Pancreas (tissue), 10 donors: ENCODE data around the gene PIGQ. TPM values are rescaled to one million over a fixed set of nuclear protein-coding genes. Genes with fewer than 3 reads are reported as not detected.

ENCODE experiments used
- ATAC-seq, 4 donors: fragments of 200-7000 bp; cut with Tn5 transposase; one replicate each; pipeline versions ENCODE4 v1.8.0 to v1.9.1; 2020; ENCODE audit warnings: mild to moderate bottlenecking in 4 of 4, moderate library complexity in 4 of 4
- DNase-seq, 6 donors: peaks; one replicate each; pipeline ENCODE4 v3.0.0-alpha.2; 2020
- FAIRE-seq: peaks from 2 replicates; lab custom pipeline; 2012; peaks lifted over from hg19 to GRCh38; lab: Jason Lieb, UNC
- H3K27ac ChIP-seq, 4 donors: fragments of 200-600 bp; sonication (generic); 1 replicate in 3 of 4; 2 replicates in 1 of 4; pipeline versions ENCODE4 v1.5.0 to v1.8.0; 2020
- H3K27me3 ChIP-seq, 4 donors: fragments of 200-600 bp; one replicate each; pipeline ENCODE4 v1.8.0; 2021
- H3K36me3 ChIP-seq, 3 donors: fragments of 200-600 bp; sonication (generic) in 1 of 3; one replicate each; pipeline versions ENCODE4 v1.5.0 to v1.8.0; 2020 to 2021
- H3K4me1 ChIP-seq, 3 donors: fragments of 200-600 bp; one replicate each; pipeline ENCODE4 v1.8.0; 2021
- H3K4me3 ChIP-seq, 4 donors: fragments of 200-600 bp; sonication (generic) in 2 of 4; one replicate each; pipeline versions ENCODE4 v1.5.0 to v1.8.0; 2020 to 2021
- H3K9me3 ChIP-seq, 4 donors: fragments of 200-600 bp; one replicate each; pipeline ENCODE4 v1.8.0; 2021
- CTCF ChIP-seq, 4 donors: fragments of 200-600 bp; sonication (generic) in 3 of 4; IDR thresholded peaks; one replicate each; pipeline versions ENCODE4 v1.5.0 to v1.8.0; 2021; ENCODE audit warnings: antibody characterized with exemption in 4 of 4
- WGBS, 2 donors: extraction: QIAGEN DNeasy Blood & Tissue Kit; methylation state at CpG; one replicate each; pipeline ENCODE4 v1.1.7; 2013; 5-methylcytosine and 5-hydroxymethylcytosine counted together
- intact Hi-C, 3 donors: fragments of 100-400 bp; cut with DNase I; formaldehyde crosslinking; loops; one replicate each; pipeline versions ENCODE4 v1.11.1 to v1.14.2; 2022
- polyA plus RNA-seq, 2 donors: library from polyadenylated mRNA; stranded (reverse); fragments of 200-250 nt; gene quantifications; one replicate each; pipeline ENCODE4 v1.2.3, GENCODE V29; 2013
- total RNA-seq, 6 donors: library from RNA; stranded (reverse); fragmentation: NEBNext Ultra II Directional in 4 of 6; extraction: Animal tissue kit (Norgen Biotek cat#: 25700) in 4 of 6; gene quantifications; one replicate each; pipeline versions ENCODE4 v1.2.1 to v1.2.4, GENCODE V29; 2021 to 2023
- donor health status: healthy with polysubstance abuse.
- donor health status: DM: no; HTN: no; CAD: no; lungs with moderate emphysema.
- donor health status: DM: no; HTN: no; CAD: no.
- donor health status: control.
- donor health status: control.
- donor health status: Bipolar disorder and iron deficiency.
- donor health status: DM: yes; HTN: yes; CAD: no.
- donor health status: DM: no; HTN: no; CAD: no.
- donor health status: DM: no; HTN: no; CAD: no.
- donor health status: DM: yes; HTN: yes; CAD: no.

PIGQ gene
- total and polyA plus RNA-seq, 8 donors: 29.7 to 165 (median 43.6) TPM

- Histone ChIP-seq H3K27ac (peak overlapping the region; percentile 95 to 98 (median 97)), H3K4me1 (peaks cover 12 to 19% (median 16%) of the 10 kb centered on the region in 3 donors), H3K36me3 (no peaks in the 10 kb centered on the region), H3K4me3 (peak overlapping the region; percentile 70 to 85 (median 79)), H3K27me3 (no peaks in the 10 kb centered on the region), H3K9me3 (no peaks in the 10 kb centered on the region)
- no peak for TF ChIP-seq CTCF (IDR thresholded peaks at IDR 0.05)
- FAIRE-seq: no peak
- DNase-seq: peak in 4 of 6 donors; percentile 56 to 92 (median 75)
- intact Hi-C loops: no loop called here
- WGBS, 2 donors: 4% methylated on average over 26 of the region's 26 CpGs
- ATAC-seq: peak; percentile 21 to 39 (median 28)
Measured at GRCh38 chr16:526181-527014, 43.4 kb upstream of the PIGQ start.

GRCh38 chr16:527015-527903 lies 42.5 kb upstream of the PIGQ start, which contains the start of gene CAPN15:
Gene CAPN15 (plus strand): TSS chr16:527712. CDS start chr16:546839, 19,127 bp downstream.
- Histone ChIP-seq H3K4me3 (peak within 1 kb of the TSS; percentile 70 to 86 (median 79)), H3K4me1 (peaks cover 12 to 19% (median 16%) of the 10 kb centered on the region in 3 donors), H3K9me3 (no peaks in the 10 kb centered on the region), H3K36me3 (no peaks in the 10 kb centered on the region), H3K27me3 (no peaks in the 10 kb centered on the region), H3K27ac (peak within 1 kb of the TSS; percentile 95 to 98 (median 97))
- 0% methylated on average over 77 to 129 of the region's 129 CpGs for WGBS, 2 donors
- ATAC-seq: peak; percentile 79 to 87 (median 82)
- no peak for FAIRE-seq
- peak; percentile 85 to 97 (median 92) for DNase-seq
- peak in 2 of 4 donors; percentile 10 to 22 for TF ChIP-seq CTCF (IDR thresholded peaks at IDR 0.05)
- intact Hi-C loops: no loop called here

GRCh38 chr16:528111-529011 lies 41.4 kb upstream of the PIGQ start:
- Histone ChIP-seq H3K27me3 (no peaks in the 10 kb centered on the region), H3K4me3 (peak overlapping the region; percentile 63 to 86 (median 77)), H3K36me3 (no peaks in the 10 kb centered on the region), H3K4me1 (peaks cover 16 to 23% (median 20%) of the 10 kb centered on the region in 3 donors), H3K27ac (peak overlapping the region; percentile 62 to 76 (median 68)), H3K9me3 (no peaks in the 10 kb centered on the region)
- DNase-seq (peak in 4 of 6 donors; percentile 49 to 80 (median 63)), ATAC-seq (peak in 3 of 4 donors; percentile 1 to 11 (median 5)), FAIRE-seq (no peak)
- intact Hi-C loops: no loop called here
- no peak for TF ChIP-seq CTCF (IDR thresholded peaks at IDR 0.05)
- 1 to 3% methylated on average over 28 to 55 of the region's 55 CpGs for WGBS, 2 donors

- DNase-seq (peak in 3 of 6 donors; percentile 54 to 61 (median 59)), FAIRE-seq (no peak), ATAC-seq (no peak)
- intact Hi-C loops: no loop called here
- Histone ChIP-seq H3K4me3 (peak overlapping the region; percentile 63 to 86 (median 77)), H3K36me3 (no peaks in the 10 kb centered on the region), H3K9me3 (no peaks in the 10 kb centered on the region), H3K27me3 (no peaks in the 10 kb centered on the region), H3K4me1 (peaks cover 21 to 31% (median 23%) of the 10 kb centered on the region in 3 donors), H3K27ac (peak overlapping the region; percentile 62 to 76 (median 68))
- WGBS, 2 donors: 20 to 25% methylated on average over 12 of the region's 12 CpGs
- TF ChIP-seq CTCF (IDR thresholded peaks at IDR 0.05): no peak
Measured at GRCh38 chr16:529012-529575, 40.7 kb upstream of the PIGQ start.
